ENCODE measurements around the gene CAPN7. TPM values are rescaled to one million over a fixed set of nuclear protein-coding genes. Genes with fewer than 3 reads are reported as not detected.

The CAPN7 gene
- total RNA-seq, 4 donors from 2014 or later = 41.8 to 49.5 (median 43.9) TPM

DNA sequence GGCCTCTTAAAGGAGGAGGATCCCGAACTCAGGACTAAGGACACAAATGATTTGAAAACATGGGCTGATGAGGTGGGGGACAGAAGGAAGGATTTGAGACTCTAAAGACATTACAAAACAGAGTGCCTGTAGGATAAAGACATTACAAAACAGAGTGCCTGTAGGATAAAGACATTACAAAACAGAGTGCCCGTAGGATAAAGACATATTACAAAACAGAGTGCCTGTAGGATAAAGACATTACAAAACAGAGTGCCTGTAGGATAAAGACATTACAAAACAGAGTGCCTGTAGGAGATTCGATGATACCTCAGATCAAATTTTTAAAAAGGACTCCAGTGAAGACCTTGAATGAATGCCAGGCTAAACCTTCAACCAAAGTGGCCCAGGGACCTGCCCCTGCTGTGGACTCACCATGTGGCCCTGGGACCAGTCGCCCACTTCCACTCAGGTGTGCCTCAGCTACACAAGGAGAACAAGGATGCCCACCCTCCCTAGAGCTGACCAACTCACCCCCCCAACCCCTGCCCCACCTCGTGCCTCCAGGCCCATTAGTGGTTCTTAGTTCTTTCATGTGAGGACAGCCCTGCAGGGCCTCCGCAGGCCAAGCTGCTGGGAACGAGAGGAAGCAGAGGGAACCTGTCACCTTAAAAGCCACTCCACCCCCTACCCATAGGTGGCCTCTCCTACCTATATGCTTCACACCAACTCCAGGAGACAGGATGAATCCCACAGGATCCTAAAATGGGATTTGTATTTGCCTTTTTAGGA, 66.6 kb downstream of the CAPN7 start:
- TF ChIP-seq, protein P1, sequence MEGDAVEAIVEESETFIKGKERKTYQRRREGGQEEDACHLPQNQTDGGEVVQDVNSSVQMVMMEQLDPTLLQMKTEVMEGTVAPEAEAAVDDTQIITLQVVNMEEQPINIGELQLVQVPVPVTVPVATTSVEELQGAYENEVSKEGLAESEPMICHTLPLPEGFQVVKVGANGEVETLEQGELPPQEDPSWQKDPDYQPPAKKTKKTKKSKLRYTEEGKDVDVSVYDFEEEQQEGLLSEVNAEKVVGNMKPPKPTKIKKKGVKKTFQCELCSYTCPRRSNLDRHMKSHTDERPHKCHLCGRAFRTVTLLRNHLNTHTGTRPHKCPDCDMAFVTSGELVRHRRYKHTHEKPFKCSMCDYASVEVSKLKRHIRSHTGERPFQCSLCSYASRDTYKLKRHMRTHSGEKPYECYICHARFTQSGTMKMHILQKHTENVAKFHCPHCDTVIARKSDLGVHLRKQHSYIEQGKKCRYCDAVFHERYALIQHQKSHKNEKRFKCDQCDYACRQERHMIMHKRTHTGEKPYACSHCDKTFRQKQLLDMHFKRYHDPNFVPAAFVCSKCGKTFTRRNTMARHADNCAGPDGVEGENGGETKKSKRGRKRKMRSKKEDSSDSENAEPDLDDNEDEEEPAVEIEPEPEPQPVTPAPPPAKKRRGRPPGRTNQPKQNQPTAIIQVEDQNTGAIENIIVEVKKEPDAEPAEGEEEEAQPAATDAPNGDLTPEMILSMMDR (IDR thresholded peaks at IDR 0.05) = no peak
- DNase-seq (ENCODE audit: low spot score) = no peak
- no peak for ATAC-seq (ENCODE audit: low FRiP score)

DNA sequence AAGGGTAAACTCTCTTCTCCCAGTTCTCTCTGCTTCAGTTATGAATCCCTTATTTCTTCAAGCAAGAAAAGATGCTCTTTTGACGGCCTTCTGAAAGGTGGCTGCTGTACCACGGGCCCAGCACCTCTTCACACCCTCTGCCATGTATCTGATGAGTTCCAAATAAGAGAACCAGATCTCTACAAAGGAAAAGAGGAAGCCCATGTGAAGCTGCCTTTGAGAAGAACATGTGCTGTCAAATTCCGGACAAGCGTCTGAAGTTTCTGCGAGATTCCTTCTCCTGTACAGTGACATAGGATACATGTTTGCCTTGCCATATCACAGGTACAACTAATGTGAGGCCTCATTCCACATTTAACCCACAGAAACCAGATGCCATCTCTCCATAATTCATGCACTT, 67.2 kb downstream of the CAPN7 start:
- TF ChIP-seq, protein P1 (IDR thresholded peaks at IDR 0.05) = no peak
- ATAC-seq (ENCODE audit: low FRiP score) (no peak), DNase-seq (ENCODE audit: low spot score) (no peak)

DNA sequence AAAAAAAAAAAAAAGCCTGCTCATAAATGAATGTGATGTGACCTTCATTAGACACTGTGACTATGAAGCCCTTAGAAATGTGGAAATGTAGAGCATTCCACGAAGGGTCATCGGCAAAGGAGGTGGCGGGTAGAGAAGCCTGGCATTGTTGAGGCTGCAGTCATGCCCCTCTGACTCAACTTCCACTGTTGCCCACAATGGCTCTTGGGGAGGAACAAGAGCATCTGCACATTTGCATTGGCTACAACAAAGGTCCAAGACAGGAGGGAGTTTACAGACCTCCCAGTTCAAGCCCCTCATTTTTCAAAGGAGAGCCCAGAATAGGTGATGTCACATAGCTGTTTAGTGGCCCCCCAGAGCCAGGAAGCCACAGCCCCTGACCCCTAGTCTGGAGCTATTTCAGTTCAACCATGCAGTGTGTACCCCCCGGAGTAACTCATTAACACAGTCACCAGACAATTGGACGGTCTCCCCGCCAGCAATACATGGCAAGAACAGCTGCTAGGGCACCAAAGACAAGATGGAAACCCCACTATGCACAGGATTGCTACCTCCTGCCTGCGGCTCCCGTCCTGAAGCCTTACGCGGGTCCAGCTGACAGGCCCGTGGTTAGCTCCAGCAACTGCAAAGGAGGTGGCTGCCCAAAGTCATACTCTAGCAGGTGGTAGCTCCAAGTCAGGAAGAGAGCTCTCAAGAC, 70.1 kb downstream of the CAPN7 start:
- ATAC-seq (ENCODE audit: low FRiP score) = no peak

DNA sequence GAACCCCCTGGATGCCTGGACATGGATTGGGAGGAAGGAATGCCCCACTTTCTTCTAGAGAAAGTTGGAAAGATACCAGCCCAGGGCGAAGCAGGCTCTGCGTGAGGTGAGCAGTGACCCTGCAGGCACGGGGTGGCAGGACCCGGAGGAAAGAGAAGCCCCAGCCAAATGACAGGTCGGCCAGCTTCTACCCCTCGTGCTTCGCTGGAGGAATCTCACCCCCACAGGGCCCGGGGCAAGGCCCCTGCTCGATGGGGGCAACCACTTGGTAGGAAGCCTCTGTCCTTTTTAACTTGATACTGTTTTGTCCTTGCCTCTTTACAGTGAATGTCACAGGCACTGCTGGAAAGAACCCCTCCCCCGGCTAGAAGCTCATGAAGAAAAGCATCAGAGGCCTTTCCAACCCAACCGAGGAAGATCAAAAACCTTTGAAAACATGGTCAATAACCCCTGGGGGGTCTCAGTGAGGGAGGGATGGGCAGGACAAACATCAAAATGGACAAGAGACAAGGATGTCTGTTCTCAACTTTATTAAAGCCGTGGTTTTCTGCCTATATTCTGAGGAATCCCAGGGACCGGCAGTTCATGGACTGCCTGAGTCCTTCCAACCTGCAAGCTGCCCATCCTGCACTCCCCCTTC, 71.9 kb downstream of the CAPN7 start:
- no peak for ATAC-seq (ENCODE audit: low FRiP score)
- DNase-seq (ENCODE audit: low spot score) = no peak

More for the DNA sequence above, 70.1 kb downstream of the CAPN7 start:
- DNase-seq (ENCODE audit: low spot score) = no peak
- TF ChIP-seq, protein P1 (IDR thresholded peaks at IDR 0.05) = no peak

DNA sequence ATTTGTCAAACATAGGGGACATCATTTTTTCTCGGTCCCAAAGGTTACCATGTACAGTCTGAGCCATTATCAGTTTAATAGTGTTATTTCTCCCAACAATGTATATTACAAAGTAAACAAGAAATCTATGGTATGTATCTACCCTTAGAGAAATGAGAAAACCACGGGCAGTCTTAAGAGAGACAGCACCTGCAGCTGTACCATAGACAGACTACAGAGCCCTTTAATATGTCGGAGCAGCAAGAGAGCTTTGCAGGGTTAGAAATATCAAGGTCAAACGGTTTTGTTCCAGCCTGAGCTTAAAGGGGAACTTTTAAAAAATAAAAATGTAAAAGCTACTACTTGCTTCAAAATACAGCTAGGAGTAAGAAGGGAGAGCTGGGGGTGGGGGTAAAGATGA, 73.2 kb downstream of the CAPN7 start:
- ATAC-seq (ENCODE audit: low FRiP score) (no peak), DNase-seq (ENCODE audit: low spot score) (no peak)
- TF ChIP-seq, protein P1 (IDR thresholded peaks at IDR 0.05) = no peak

More for the DNA sequence above, 71.9 kb downstream of the CAPN7 start:
- TF ChIP-seq, protein P1 (IDR thresholded peaks at IDR 0.05) = no peak

DNA sequence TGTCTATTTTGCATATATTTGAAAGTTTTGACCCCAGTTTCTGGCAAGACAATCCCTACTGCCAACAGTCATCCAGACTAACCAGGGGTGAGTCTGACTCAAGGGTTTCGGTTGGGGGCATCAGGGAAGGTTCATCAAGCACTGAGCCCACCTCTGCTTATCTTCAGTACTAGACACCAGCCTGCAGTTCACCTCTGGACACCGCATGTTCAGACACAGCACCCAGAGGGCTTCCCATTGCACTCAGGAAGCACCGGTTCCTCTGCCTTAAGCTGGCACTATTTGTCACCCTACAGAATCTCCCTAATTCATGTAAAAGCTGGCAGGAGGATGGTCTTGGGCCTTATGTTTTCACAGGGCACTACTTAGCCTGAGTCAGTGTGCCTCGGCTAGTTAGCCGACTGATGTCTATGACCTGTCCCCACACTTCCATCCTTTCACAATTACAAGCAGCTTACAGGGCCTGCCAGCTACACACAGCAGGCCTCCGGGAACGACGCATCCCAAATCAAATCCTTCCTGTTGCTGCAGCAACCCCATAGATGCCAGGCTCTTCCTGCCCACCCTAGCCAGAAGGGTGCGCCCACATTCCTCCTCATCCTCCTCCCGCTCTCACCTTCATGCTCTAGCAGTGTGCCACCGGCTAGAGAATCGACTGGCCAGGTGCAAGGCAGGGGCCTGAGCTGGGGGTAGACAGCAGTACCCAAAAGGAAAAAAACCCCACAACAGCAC, 73.8 kb downstream of the CAPN7 start:
- TF ChIP-seq, protein P1 (IDR thresholded peaks at IDR 0.05) = no peak
- ATAC-seq (ENCODE audit: low FRiP score) (no peak), DNase-seq (ENCODE audit: low spot score) (no peak)

Measured in omental fat pad (tissue), 4 donors.